ENCODE data around the gene PLCB4. TPM values are rescaled to one million over a fixed set of nuclear protein-coding genes. Genes with fewer than 3 reads are reported as not detected.

Gene PLCB4
- total RNA-seq, 2 experiments from 2014 or later, result not detected

- intact Hi-C loops (cut with micrococcal nuclease; ENCODE audit: unreplicated experiment), result no loop called here
- POLR2A ChIA-PET, result no interaction called here
- H3K27ac ChIP-seq (ENCODE audit: low read depth, low read length, poor library complexity, severe bottlenecking), result no peak overlapping the region
- H4K20me1 ChIP-seq (ENCODE audit: insufficient read depth, low read length), result no peaks in the 10 kb centered on the region
- no peak overlapping the region for H3K4me2 ChIP-seq (ENCODE audit: low read length)
- CTCF ChIA-PET (ENCODE audit: unreplicated experiment), result no interaction called here
- H2AFZ ChIP-seq (ENCODE audit: low read length), result no peak overlapping the region
- H3K4me3 ChIP-seq (ENCODE audit: low read depth, low read length, poor library complexity, severe bottlenecking), result no peak overlapping the region
- no TSS peak for BruUV-seq (replicated peaks)
- no peaks in the 10 kb centered on the region for H3K79me2 ChIP-seq (ENCODE audit: insufficient read depth, low read depth, low read length)
- TF ChIP-seq CTCF (conservative IDR thresholded peaks at IDR 0.05; ENCODE audit: low read length), result no peak
- no peak for TF ChIP-seq EZH2phosphoT487 (IDR thresholded peaks at IDR 0.05; ENCODE audit: borderline replicate concordance, low read depth, low read length)
- no peak for DNase-seq (ENCODE audit: low spot score)
- no peaks in the 10 kb centered on the region for H3K9me3 ChIP-seq (ENCODE audit: low read length)
- H3K36me3 ChIP-seq (ENCODE audit: insufficient read depth, low read length), result no peaks in the 10 kb centered on the region
- no peaks in the 10 kb centered on the region for H3K9me2 ChIP-seq (ENCODE audit: insufficient read depth, low read length)
- H3K4me1 ChIP-seq (ENCODE audit: insufficient read depth, low read length, poor library complexity, severe bottlenecking), result no peaks in the 10 kb centered on the region
Observed at GRCh38 chr20:9244811-9245210, 175.9 kb downstream of the PLCB4 start.

GRCh38 chr20:9246731-9247130, 177.8 kb downstream of the PLCB4 start:
- Histone ChIP-seq H3K79me2 (ENCODE audit: insufficient read depth, low read depth, low read length) (no peaks in the 10 kb centered on the region), H3K9me3 (ENCODE audit: low read length) (no peaks in the 10 kb centered on the region), H2AFZ (ENCODE audit: low read length) (no peak overlapping the region), H3K4me2 (ENCODE audit: low read length) (no peak overlapping the region), H3K27ac (ENCODE audit: low read depth, low read length, poor library complexity, severe bottlenecking) (no peak overlapping the region), H3K9me2 (ENCODE audit: insufficient read depth, low read length) (no peaks in the 10 kb centered on the region), H3K4me3 (ENCODE audit: low read depth, low read length, poor library complexity, severe bottlenecking) (no peak overlapping the region), H4K20me1 (ENCODE audit: insufficient read depth, low read length) (no peaks in the 10 kb centered on the region), H3K36me3 (ENCODE audit: insufficient read depth, low read length) (no peaks in the 10 kb centered on the region), H3K4me1 (ENCODE audit: insufficient read depth, low read length, poor library complexity, severe bottlenecking) (no peaks in the 10 kb centered on the region)
- POLR2A ChIA-PET, result no interaction called here
- DNase-seq (ENCODE audit: low spot score), result no peak
- no TSS peak for BruUV-seq (replicated peaks)
- TF ChIP-seq EZH2phosphoT487 (IDR thresholded peaks at IDR 0.05; ENCODE audit: borderline replicate concordance, low read depth, low read length) (no peak), CTCF (conservative IDR thresholded peaks at IDR 0.05; ENCODE audit: low read length) (no peak)
- CTCF ChIA-PET (ENCODE audit: unreplicated experiment), result no interaction called here
- intact Hi-C loops (cut with micrococcal nuclease; ENCODE audit: unreplicated experiment), result no loop called here

- no peaks in the 10 kb centered on the region for H3K79me2 ChIP-seq (ENCODE audit: insufficient read depth, low read depth, low read length)
- no peaks in the 10 kb centered on the region for H3K9me3 ChIP-seq (ENCODE audit: low read length)
- no peak overlapping the region for H3K27ac ChIP-seq (ENCODE audit: low read depth, low read length, poor library complexity, severe bottlenecking)
- H3K9me2 ChIP-seq (ENCODE audit: insufficient read depth, low read length), result no peaks in the 10 kb centered on the region
- no peak for TF ChIP-seq CTCF (conservative IDR thresholded peaks at IDR 0.05; ENCODE audit: low read length)
- TF ChIP-seq EZH2phosphoT487 (IDR thresholded peaks at IDR 0.05; ENCODE audit: borderline replicate concordance, low read depth, low read length), result no peak
- no peaks in the 10 kb centered on the region for H3K4me1 ChIP-seq (ENCODE audit: insufficient read depth, low read length, poor library complexity, severe bottlenecking)
- ChIA-PET CTCF (ENCODE audit: unreplicated experiment) (no interaction called here), POLR2A (no interaction called here)
- no peak overlapping the region for H3K4me2 ChIP-seq (ENCODE audit: low read length)
- H3K4me3 ChIP-seq (ENCODE audit: low read depth, low read length, poor library complexity, severe bottlenecking), result no peak overlapping the region
- no peak overlapping the region for H2AFZ ChIP-seq (ENCODE audit: low read length)
- no peaks in the 10 kb centered on the region for H4K20me1 ChIP-seq (ENCODE audit: insufficient read depth, low read length)
- no TSS peak for BruUV-seq (replicated peaks)
- H3K36me3 ChIP-seq (ENCODE audit: insufficient read depth, low read length), result no peaks in the 10 kb centered on the region
- intact Hi-C loops (cut with micrococcal nuclease; ENCODE audit: unreplicated experiment), result no loop called here
- DNase-seq (ENCODE audit: low spot score), result no peak
Observed at GRCh38 chr20:9250511-9250910, 181.6 kb downstream of the PLCB4 start.

Data from OCI-LY7 (cell line).